ENCODE measurements around the gene APAF1. TPM values are rescaled to one million over a fixed set of nuclear protein-coding genes. Genes with fewer than 3 reads are reported as not detected.
A peak's percentile ranks its signal among the peaks of the same experiment; 100 is the strongest.
"Not testable (repeated sequence)": the region's sequence is repeated elsewhere in the genome, so short reads cannot be mapped to it uniquely, and the experiment has no call there.

APAF1 gene
- total RNA-seq, 4 donors from 2014 or later: 7.5 to 18.6 (median 8.5) TPM

DNA sequence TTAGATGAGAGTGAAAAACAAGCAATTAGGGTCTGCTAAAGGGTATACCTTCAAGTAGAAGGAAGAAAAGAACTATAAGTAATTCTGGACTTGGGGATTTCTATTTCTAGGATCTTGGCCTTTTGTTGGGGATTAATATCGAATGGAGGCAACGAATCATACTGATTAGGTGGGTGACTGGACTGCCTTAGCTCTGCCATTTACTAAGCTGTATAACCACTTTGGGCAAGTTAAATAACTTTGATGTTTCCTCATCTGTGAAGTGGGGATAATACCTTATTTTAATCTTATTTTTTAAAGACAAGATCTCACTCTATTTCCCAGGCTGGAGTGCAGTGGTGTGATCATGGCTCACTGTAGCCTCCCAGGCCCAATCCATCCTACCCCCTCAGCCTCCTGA is 7.1 kb upstream of the APAF1 start:
- WGBS, 2 donors (ENCODE audit: low coverage in 1 of 2): 92 to 96% methylated on average over 2 of the region's 2 CpGs
- no peak overlapping the region for H3K27ac ChIP-seq

GRCh38 chr12:98639491-98639890 is 5.6 kb upstream of the APAF1 start:
- no peak for ATAC-seq
- Histone ChIP-seq H3K4me3 (no peak overlapping the region), H3K27ac (no peak overlapping the region), H3K9me3 (no peaks in the 10 kb centered on the region), H3K27me3 (no peaks in the 10 kb centered on the region), H3K4me1 (peaks cover 0 to 23% (median 0%) of the 10 kb centered on the region in 3 donors), H3K36me3 (no peaks in the 10 kb centered on the region)
- WGBS, 2 donors (ENCODE audit: low coverage in 1 of 2): 74% methylated on average over 3 of the region's 3 CpGs
- TF ChIP-seq POLR2A (IDR thresholded peaks at IDR 0.05) (no peak), POLR2AphosphoS5 (IDR thresholded peaks at IDR 0.05) (no peak), EP300 (IDR thresholded peaks at IDR 0.05) (no peak)
- TF ChIP-seq, protein P1, sequence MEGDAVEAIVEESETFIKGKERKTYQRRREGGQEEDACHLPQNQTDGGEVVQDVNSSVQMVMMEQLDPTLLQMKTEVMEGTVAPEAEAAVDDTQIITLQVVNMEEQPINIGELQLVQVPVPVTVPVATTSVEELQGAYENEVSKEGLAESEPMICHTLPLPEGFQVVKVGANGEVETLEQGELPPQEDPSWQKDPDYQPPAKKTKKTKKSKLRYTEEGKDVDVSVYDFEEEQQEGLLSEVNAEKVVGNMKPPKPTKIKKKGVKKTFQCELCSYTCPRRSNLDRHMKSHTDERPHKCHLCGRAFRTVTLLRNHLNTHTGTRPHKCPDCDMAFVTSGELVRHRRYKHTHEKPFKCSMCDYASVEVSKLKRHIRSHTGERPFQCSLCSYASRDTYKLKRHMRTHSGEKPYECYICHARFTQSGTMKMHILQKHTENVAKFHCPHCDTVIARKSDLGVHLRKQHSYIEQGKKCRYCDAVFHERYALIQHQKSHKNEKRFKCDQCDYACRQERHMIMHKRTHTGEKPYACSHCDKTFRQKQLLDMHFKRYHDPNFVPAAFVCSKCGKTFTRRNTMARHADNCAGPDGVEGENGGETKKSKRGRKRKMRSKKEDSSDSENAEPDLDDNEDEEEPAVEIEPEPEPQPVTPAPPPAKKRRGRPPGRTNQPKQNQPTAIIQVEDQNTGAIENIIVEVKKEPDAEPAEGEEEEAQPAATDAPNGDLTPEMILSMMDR (IDR thresholded peaks at IDR 0.05): no peak

More for the DNA sequence above, 7.1 kb upstream of the APAF1 start:
- peaks cover 0 to 8% (median 0%) of the 10 kb centered on the region in 3 donors for H3K4me1 ChIP-seq
- H3K27me3 ChIP-seq: no peaks in the 10 kb centered on the region
- H3K9me3 ChIP-seq: no peaks in the 10 kb centered on the region
- no peak for TF ChIP-seq EP300 (IDR thresholded peaks at IDR 0.05)
- TF ChIP-seq POLR2AphosphoS5 (IDR thresholded peaks at IDR 0.05): no peak
- TF ChIP-seq, protein P1 (IDR thresholded peaks at IDR 0.05): no peak
- TF ChIP-seq POLR2A (IDR thresholded peaks at IDR 0.05): no peak
- no peak overlapping the region for H3K4me3 ChIP-seq
- no peaks in the 10 kb centered on the region for H3K36me3 ChIP-seq
- ATAC-seq: no peak

DNA sequence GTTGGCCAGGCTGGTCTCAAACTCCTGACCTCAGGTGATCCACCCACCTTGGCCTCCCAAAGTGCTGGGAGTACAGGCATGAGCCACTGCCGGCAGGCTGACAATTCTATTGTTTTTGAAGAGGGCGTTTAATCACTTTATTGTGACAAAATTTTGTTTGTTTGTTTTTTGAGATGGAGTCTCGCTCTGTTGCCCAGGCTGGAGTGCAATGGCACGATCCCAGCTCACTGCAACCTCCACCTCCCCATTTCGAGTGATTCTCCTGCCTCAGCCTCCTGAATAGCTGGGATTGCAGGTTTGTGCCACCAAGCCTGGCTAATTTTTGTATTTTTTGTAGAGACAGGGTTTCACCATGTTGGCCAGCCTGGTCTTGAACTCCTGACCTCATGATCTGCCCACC is 2.3 kb upstream of the APAF1 start:
- not testable (repeated sequence) for H3K4me3 ChIP-seq, ATAC-seq, H3K36me3 ChIP-seq, H3K9me3 ChIP-seq, H3K27me3 ChIP-seq, H3K27ac ChIP-seq
- H3K4me1 ChIP-seq: peaks cover 0 to 45% (median 0%) of the 10 kb centered on the region in 3 donors
- WGBS, 2 donors (ENCODE audit: low coverage in 1 of 2): 82 to 87% methylated on average over 4 to 5 of the region's 5 CpGs

DNA sequence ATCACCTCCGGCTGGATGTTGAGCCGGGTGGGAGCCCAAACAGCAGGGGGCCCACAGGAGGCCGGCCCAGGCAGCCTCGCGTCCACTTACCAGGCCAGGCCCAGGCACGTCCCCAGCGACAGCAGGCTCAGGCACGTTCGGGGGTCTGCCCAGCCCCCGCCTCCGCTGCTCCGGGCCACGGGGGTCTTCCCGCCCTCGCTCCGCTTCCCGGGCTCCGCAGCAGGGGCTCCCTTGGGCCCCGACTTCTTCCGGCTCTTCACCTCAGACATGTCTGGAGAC is 718 bp upstream of the APAF1 start:
- Histone ChIP-seq H3K27ac (peak overlapping the region; percentile 40 to 90 (median 88)), H3K9me3 (no peaks in the 10 kb centered on the region), H3K27me3 (no peaks in the 10 kb centered on the region), H3K4me1 (peaks cover 0 to 50% (median 0%) of the 10 kb centered on the region in 3 donors), H3K4me3 (peak overlapping the region; percentile 59 to 99), H3K36me3 (peaks cover 0 to 9% of the 10 kb centered on the region in 2 donors)
- WGBS, 2 donors (ENCODE audit: low coverage in 1 of 2): 0% methylated on average over 5 of the region's 20 CpGs; no CpG with 5 or more reads in 1 of the 2 donors
- no peak for TF ChIP-seq EP300 (IDR thresholded peaks at IDR 0.05)
- TF ChIP-seq, protein P1 (IDR thresholded peaks at IDR 0.05): no peak
- TF ChIP-seq POLR2A (IDR thresholded peaks at IDR 0.05): peak in 1 of 2 donors; percentile 20
- no peak for TF ChIP-seq POLR2AphosphoS5 (IDR thresholded peaks at IDR 0.05)
- no peak for ATAC-seq

GRCh38 chr12:98645572-98646067 is 530 bp downstream of the APAF1 start:
- 2 to 7% methylated on average over 4 to 6 of the region's 24 CpGs for WGBS, 2 donors (ENCODE audit: low coverage in 1 of 2)
- no peaks in the 10 kb centered on the region for H3K9me3 ChIP-seq
- TF ChIP-seq, protein P1 (IDR thresholded peaks at IDR 0.05): no peak
- TF ChIP-seq EP300 (IDR thresholded peaks at IDR 0.05) (no peak), POLR2AphosphoS5 (IDR thresholded peaks at IDR 0.05) (no peak), POLR2A (IDR thresholded peaks at IDR 0.05) (no peak)
- peak overlapping the region; percentile 27 to 90 (median 88) for H3K27ac ChIP-seq
- no peaks in the 10 kb centered on the region for H3K27me3 ChIP-seq
- no peak for ATAC-seq
- H3K4me3 ChIP-seq: peak overlapping the region; percentile 59 to 99
- peaks cover 0 to 50% (median 0%) of the 10 kb centered on the region in 3 donors for H3K4me1 ChIP-seq
- peaks cover 0 to 22% of the 10 kb centered on the region in 2 donors for H3K36me3 ChIP-seq

Data from gastroesophageal sphincter (tissue), 4 donors.